GM06990 (cell line): ENCODE results near the gene COQ8B.

Source experiments
- DNase-seq: peaks from one replicate; pipeline ENCODE4 v3.0.0-alpha.2; 2011; ENCODE audit not compliant: insufficient read length; ENCODE audit errors: extremely low read depth
- H3K27me3 ChIP-seq: replicated peaks from 2 replicates; pipeline ENCODE4 v1.6.0; 2011; ENCODE audit warnings: low read length; ENCODE audit not compliant: control insufficient read depth, insufficient read depth
- H3K36me3 ChIP-seq: 2 replicates; pipeline ENCODE4 v1.5.1; 2011; ENCODE audit warnings: low read length; ENCODE audit not compliant: control insufficient read depth, insufficient read depth
- H3K4me3 ChIP-seq: replicated peaks from 2 replicates; pipeline ENCODE4 v1.5.1; 2011; ENCODE audit warnings: low read depth, mild to moderate bottlenecking, control low read depth, low read length
- CTCF ChIP-seq: IDR thresholded peaks from 2 replicates; pipeline ENCODE4 v1.5.1; 2011; ENCODE audit warnings: low read length, control low read depth, mild to moderate bottlenecking, inconsistent platforms; ENCODE audit not compliant: insufficient read depth, poor library complexity, severe bottlenecking

The COQ8B gene

DNA sequence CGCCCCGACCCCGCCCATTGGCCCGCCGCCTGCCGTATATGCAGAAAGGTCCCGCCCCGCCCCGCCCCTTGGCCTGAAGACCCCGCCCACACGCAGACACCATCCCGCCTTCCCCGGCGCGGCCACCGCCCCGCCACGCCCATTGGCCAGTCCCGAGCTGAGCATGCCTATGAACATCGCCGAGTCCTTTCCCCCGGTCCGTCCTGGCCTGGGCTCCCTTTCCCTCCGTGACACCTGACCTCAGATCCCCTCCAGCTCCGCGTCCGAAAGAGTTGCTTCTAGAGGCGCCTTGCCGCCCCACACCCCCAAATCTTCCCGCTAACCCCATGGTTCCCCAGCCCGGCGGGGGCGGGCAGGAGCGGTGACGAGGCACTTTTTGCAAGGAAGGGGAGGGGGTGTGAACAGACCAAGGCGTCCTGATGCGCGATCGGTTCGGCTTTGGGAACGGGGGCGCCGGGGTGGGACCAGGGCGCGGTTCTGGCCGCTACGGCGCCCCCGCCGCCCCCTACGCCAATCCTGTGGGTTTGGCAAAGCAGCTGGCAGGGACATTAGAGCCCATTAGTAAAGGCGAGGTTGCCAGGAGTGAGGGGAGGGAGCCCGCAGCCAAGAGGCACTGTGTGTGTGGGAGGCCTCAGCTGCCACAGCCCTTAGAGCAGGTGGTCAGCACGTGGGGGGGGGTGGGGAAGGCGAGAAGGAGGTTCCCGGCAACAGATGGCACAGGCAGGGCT lies 25.8 kb downstream of the COQ8B start:
- no peak for TF ChIP-seq CTCF
- DNase-seq, result peak; percentile 90
- peak overlapping the region; percentile 67 for H3K4me3 ChIP-seq
- H3K36me3 ChIP-seq, result peaks cover 3% of the 10 kb centered on the region
- H3K27me3 ChIP-seq, result no peaks in the 10 kb centered on the region

DNA sequence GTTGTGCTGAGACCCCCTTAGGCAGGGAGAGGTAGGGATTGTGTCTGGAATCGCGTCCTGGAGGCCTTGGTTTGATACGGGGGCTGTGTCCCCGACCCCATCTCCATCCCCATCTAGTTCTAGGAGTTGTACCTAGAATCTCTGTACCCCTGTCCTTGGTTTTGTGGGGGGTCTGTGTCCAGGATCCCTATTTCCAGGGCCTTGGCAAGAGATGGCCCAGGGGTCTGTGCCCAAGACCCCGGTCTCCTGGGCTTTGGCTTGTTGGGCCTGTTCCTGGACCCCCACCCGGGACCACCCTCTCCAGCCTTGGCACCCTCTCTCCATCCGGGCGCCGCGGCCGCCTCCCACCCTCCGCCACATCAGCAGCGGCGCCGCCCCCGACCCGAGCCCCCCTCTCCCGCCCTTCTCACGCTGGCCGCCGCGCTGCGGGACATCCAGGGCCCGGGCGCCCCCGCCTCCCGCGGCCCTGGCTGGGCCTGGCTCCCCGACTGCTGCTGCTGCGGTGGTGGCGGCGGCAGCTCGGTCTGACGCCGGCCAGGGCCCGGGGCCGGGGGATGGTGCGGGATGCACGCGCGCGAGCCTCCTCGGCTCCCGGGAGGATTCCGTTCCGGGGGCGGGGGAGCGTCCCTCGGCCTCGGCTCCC lies 26.5 kb downstream of the COQ8B start, which contains the start of gene NUMBL:
Gene NUMBL, minus strand, starts transcription at position 602 of the 643 bp plus-strand sequence. Its CDS starts 168 bp downstream, at position 434.
- H3K4me3 ChIP-seq, result peak within 1 kb of the TSS; percentile 67
- H3K36me3 ChIP-seq, result peaks cover 1% of the 10 kb centered on the region
- no peak for TF ChIP-seq CTCF
- no peaks in the 10 kb centered on the region for H3K27me3 ChIP-seq
- DNase-seq, result no peak

DNA sequence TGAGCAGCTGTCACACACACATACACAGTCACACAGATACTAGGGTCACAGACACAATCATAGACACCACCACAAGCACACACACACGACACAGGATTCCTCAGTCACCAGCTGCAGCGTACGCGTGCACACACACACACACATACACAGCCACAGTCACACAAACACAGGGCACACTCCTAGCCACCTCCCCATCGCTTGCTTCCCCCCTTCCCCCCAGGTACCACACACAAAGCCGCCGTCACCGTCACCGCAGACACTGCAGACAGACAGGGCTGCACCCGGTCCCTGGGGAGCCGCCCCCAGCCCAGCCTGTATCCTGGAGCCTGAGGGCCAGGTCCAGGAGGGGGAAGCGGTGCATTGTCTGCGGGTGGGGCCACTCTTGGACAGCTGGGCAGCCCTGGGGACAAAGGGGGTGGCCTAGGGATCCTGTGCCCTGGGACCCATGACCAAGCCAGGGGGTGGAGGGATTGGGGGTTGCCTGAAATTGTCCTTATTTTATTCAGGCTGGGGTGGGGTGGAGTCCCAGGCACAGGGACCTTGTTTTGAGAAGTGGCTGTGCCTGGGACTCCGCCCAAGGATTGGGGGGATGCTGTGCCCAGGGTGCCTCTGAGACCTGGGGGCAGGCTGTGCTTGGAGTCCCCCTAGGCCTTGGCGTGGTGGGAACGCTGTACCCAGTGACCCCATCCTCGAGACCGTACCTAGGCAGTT lies 27.2 kb downstream of the COQ8B start:
- peak; percentile 63 for DNase-seq
- Histone ChIP-seq H3K4me3 (no peak overlapping the region; the same call in 1 of the 2 replicates), H3K27me3 (no peaks in the 10 kb centered on the region), H3K36me3 (peaks cover 1% of the 10 kb centered on the region)
- no peak for TF ChIP-seq CTCF

DNA sequence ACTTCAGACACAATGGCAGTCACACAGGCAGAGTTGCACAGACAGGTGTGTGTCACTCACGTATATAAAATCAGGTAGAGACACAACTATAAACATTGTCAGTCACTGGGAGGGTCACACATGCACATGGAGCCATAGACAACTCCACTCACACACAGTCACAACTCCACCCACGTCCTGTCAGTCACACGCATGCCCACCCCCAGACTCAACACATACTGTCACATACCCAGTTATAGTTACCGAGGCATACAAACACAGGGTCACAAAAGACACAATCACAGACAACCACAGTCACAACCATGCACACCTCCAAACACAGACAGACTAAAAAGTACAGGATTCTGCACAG lies 27.7 kb downstream of the COQ8B start:
- Histone ChIP-seq H3K4me3 (no peak overlapping the region), H3K36me3 (peaks cover 1% of the 10 kb centered on the region), H3K27me3 (no peaks in the 10 kb centered on the region)
- no peak for DNase-seq
- no peak for TF ChIP-seq CTCF

- DNase-seq, result no peak
- H3K4me3 ChIP-seq, result no peak overlapping the region
- peaks cover 1% of the 10 kb centered on the region for H3K36me3 ChIP-seq
- no peaks in the 10 kb centered on the region for H3K27me3 ChIP-seq
- no peak for TF ChIP-seq CTCF
Measured at GRCh38 chr19:40688309-40688708, 28.4 kb downstream of the COQ8B start.
